ENCODE results near the gene EBF4.

EBF4 gene

GRCh38 chr20:2687514-2687913 is 5.1 kb upstream of the EBF4 start:
- TF ChIP-seq PKNOX1 (IDR thresholded peaks at IDR 0.05) (peak; percentile 54; the same call in 1 of the 2 replicates), FOXA1 (IDR thresholded peaks at IDR 0.05) (no peak)
- POLR2A ChIA-PET: interaction anchor here (1.6 kb wide), 1 partner anchor 35 kb away, joined by 6 read pairs; the partner anchor contains the start of gene NOP56
- no peak for DNase-seq (ENCODE audit: extremely low spot score)
- CTCF ChIA-PET: interaction anchor here (0.6 to 1.8 kb wide), 6 partner anchors 13 to 492 kb away, joined by 3 to 6 read pairs (median 4); no protein-coding TSS in a partner anchor

GRCh38 chr20:2688041-2688591 is 4.5 kb upstream of the EBF4 start:
- POLR2A ChIA-PET: interaction anchor here (0.6 to 1.6 kb wide), 4 partner anchors 31 to 153 kb away, joined by 3 to 6 read pairs (median 6); partner anchors contain the start of genes NOP56, PCED1A and VPS16
- no peak for TF ChIP-seq NFRKB (IDR thresholded peaks at IDR 0.05)
- TF ChIP-seq LEF1 (IDR thresholded peaks at IDR 0.05; ENCODE audit: borderline replicate concordance): no peak
- no peak for TF ChIP-seq BHLHE40 (IDR thresholded peaks at IDR 0.05; ENCODE audit: borderline replicate concordance)
- TF ChIP-seq SP1 (IDR thresholded peaks at IDR 0.05): no peak
- TF ChIP-seq TARDBP (IDR thresholded peaks at IDR 0.05): no peak
- CTCF ChIA-PET: interaction anchor here (0.6 to 1.9 kb wide), 8 partner anchors 21 to 1848 kb away, joined by 3 to 8 read pairs (median 4); no protein-coding TSS in a partner anchor
- peak; percentile 75 for DNase-seq (ENCODE audit: extremely low spot score)

- POLR2A ChIA-PET: interaction anchor here (1.4 kb wide), 1 partner anchor 26 kb away, joined by 3 read pairs; the partner anchor contains the start of gene IDH3B
- no peak for TF ChIP-seq FOXM1 (IDR thresholded peaks at IDR 0.05; ENCODE audit: borderline replicate concordance)
- TF ChIP-seq TARDBP (IDR thresholded peaks at IDR 0.05): no peak
- TF ChIP-seq LEF1 (IDR thresholded peaks at IDR 0.05; ENCODE audit: borderline replicate concordance): no peak
- TF ChIP-seq L3MBTL2 (conservative IDR thresholded peaks at IDR 0.05): no peak
- no peak for TF ChIP-seq FOXK2 (IDR thresholded peaks at IDR 0.05)
- TF ChIP-seq ELF4 (IDR thresholded peaks at IDR 0.05): no peak
- TF ChIP-seq SUZ12 (IDR thresholded peaks at IDR 0.05): no peak
- TF ChIP-seq PKNOX1 (IDR thresholded peaks at IDR 0.05): no peak
- no peak for TF ChIP-seq SP1 (IDR thresholded peaks at IDR 0.05)
- no peak for TF ChIP-seq ZNF384 (IDR thresholded peaks at IDR 0.05)
- no peak for TF ChIP-seq CTBP1 (IDR thresholded peaks at IDR 0.05; ENCODE audit: borderline replicate concordance)
- no peak for TF ChIP-seq NFRKB (IDR thresholded peaks at IDR 0.05)
- TF ChIP-seq HDGF (IDR thresholded peaks at IDR 0.05; ENCODE audit: borderline replicate concordance): no peak
- TF ChIP-seq FOXA1 (IDR thresholded peaks at IDR 0.05): no peak
- CTCF ChIA-PET: interaction anchor here (1.6 to 1.9 kb wide), 2 partner anchors 54 to 62 kb away, joined by 5 read pairs; no protein-coding TSS in a partner anchor
- no peak for DNase-seq (ENCODE audit: extremely low spot score)
Observed at GRCh38 chr20:2690213-2690612, 2.4 kb upstream of the EBF4 start.

- POLR2A ChIA-PET: no interaction called here
- TF ChIP-seq FOXA1 (IDR thresholded peaks at IDR 0.05) (no peak), CTBP1 (IDR thresholded peaks at IDR 0.05; ENCODE audit: borderline replicate concordance) (no peak), PKNOX1 (IDR thresholded peaks at IDR 0.05) (no peak), SUZ12 (IDR thresholded peaks at IDR 0.05) (no peak), ARNT (IDR thresholded peaks at IDR 0.05) (no peak), ELF4 (IDR thresholded peaks at IDR 0.05) (no peak), HDGF (IDR thresholded peaks at IDR 0.05; ENCODE audit: borderline replicate concordance) (no peak), NFRKB (IDR thresholded peaks at IDR 0.05) (no peak), SP1 (IDR thresholded peaks at IDR 0.05) (no peak), BHLHE40 (IDR thresholded peaks at IDR 0.05; ENCODE audit: borderline replicate concordance) (no peak), FOXM1 (IDR thresholded peaks at IDR 0.05; ENCODE audit: borderline replicate concordance) (no peak), TARDBP (IDR thresholded peaks at IDR 0.05) (no peak), ZNF384 (IDR thresholded peaks at IDR 0.05) (no peak), LEF1 (IDR thresholded peaks at IDR 0.05; ENCODE audit: borderline replicate concordance) (no peak), FOXK2 (IDR thresholded peaks at IDR 0.05) (no peak), L3MBTL2 (conservative IDR thresholded peaks at IDR 0.05) (no peak)
Observed at GRCh38 chr20:2690718-2691117, 1.9 kb upstream of the EBF4 start.

GRCh38 chr20:2691127-2691526 is 1.5 kb upstream of the EBF4 start:
- ChIA-PET POLR2A (no interaction called here), CTCF (no interaction called here)
- TF ChIP-seq TARDBP (IDR thresholded peaks at IDR 0.05): no peak
- DNase-seq (ENCODE audit: extremely low spot score): no peak

More at GRCh38 chr20:2690718-2691117, 1.9 kb upstream of the EBF4 start:
- CTCF ChIA-PET: no interaction called here
- no peak for DNase-seq (ENCODE audit: extremely low spot score)

- POLR2A ChIA-PET: no interaction called here
- TF ChIP-seq FOXK2 (IDR thresholded peaks at IDR 0.05) (no peak), NFRKB (IDR thresholded peaks at IDR 0.05) (no peak)
- CTCF ChIA-PET: no interaction called here
- no peak for DNase-seq (ENCODE audit: extremely low spot score)
Observed at GRCh38 chr20:2691663-2692035, 931 bp upstream of the EBF4 start.

- TF ChIP-seq LEF1 (IDR thresholded peaks at IDR 0.05; ENCODE audit: borderline replicate concordance): no peak
- TF ChIP-seq ELF4 (IDR thresholded peaks at IDR 0.05): no peak
- no peak for TF ChIP-seq FOXA1 (IDR thresholded peaks at IDR 0.05)
- no peak for TF ChIP-seq BHLHE40 (IDR thresholded peaks at IDR 0.05; ENCODE audit: borderline replicate concordance)
- no peak for TF ChIP-seq TARDBP (IDR thresholded peaks at IDR 0.05)
- ChIA-PET POLR2A (interaction anchor here (0.8 kb wide), 1 partner anchor 12 kb away, joined by 3 read pairs; no protein-coding TSS in a partner anchor), CTCF (interaction anchor here (1.5 kb wide), 1 partner anchor 159 kb away, joined by 4 read pairs; no protein-coding TSS in a partner anchor)
- DNase-seq (ENCODE audit: extremely low spot score): peak; percentile 36
Observed at GRCh38 chr20:2692886-2693285, 306 bp downstream of the EBF4 start.

Measured in HEK293T (cell line).